ENCODE measurements around the gene SMURF1.
"Not testable (repeated sequence)": the region's sequence is repeated elsewhere in the genome, so short reads cannot be mapped to it uniquely, and the experiment has no call there.

The SMURF1 gene

GRCh38 chr7:99094401-99094800, 49.5 kb downstream of the SMURF1 start:
- no peak for DNase-seq

DNA sequence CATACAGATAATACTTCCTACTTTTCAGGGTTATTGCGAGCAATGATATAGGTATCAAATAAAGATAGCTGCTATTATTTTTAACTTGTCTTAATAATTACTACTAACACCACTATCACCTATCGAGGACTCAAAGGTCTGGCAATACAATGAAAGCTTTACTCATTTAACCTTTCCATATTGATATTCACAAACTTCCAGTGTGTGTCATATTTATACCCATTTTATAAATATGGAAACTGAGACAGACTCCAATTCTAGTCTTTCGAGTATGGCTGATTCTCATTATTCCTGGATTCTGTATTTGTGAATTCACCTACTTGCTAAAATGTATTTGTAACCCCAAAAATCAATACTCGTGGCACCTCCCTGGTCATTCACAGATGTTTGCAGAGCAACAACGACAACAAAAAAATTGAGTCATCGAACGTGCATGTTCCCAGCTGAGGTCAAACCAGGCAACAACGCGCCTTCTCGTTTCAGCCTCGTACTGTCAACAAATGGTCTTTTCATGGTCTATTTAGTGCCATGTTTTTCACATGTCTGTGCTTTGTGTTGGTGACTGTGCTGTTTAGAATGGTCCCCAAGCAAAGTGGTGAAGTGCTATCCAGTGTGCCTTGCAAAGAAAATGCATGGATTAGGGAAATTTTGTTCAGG, 51.7 kb downstream of the SMURF1 start:
- DNase-seq = no peak

DNA sequence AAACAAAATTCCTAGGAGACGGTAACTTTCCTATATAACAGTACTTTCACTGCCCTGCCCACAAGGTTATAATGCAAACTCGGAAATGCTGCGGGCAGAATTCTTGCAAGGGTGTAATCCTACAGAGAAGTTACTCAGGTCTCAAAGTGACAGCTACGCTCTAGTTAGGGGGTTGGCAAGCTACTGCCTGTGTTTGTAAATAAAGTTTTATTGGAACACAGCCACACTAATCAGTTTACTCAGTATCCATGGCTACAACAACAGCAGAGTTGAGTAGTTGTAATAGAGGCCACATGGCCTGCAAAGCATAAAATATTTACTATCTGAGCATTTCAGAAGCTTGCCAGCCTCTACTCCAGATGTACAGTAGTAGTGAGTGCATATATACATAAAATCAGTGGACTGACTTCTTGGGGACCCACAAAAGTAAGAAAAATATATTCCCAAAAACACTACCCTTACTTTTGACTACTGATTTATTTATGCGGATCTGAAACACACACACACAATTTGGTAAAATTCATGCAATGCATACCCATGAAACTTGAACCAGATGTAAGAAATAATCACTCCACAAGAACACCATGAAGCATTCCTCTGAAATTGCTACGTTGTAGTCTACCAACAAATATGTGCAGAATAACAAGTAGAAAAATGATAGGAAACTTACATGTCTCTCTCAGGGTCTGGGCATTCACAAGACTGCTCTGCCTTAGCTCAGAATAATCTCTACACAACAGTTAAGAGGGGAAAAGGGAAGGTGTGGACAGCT, 53.0 kb downstream of the SMURF1 start:
- no peak for DNase-seq

GRCh38 chr7:99089914-99090629, 53.8 kb downstream of the SMURF1 start:
- no peak for DNase-seq

GRCh38 chr7:99086944-99087343, 57.0 kb downstream of the SMURF1 start:
- DNase-seq = no peak

- DNase-seq = no peak
Measured at GRCh38 chr7:99086532-99086931, 57.4 kb downstream of the SMURF1 start.

DNA sequence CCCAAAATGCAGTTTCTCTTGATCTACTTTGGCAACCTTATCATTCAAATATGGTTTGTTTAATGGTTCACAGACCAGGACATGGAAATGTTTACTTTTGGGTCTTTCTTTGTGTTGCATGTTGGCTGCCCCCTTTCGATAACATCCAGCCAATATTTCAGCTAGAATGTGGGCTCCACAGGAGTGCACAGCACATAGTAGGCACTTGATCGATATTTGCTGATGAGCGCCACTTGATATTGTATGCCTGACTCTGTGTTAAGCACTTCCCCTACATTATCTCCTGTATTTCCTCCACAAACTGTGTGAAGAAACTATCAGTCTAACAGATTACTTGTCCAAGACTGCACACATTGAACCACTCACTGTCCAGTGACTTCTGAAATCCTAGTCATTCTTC, 60.2 kb downstream of the SMURF1 start:
- no peak for DNase-seq

DNA sequence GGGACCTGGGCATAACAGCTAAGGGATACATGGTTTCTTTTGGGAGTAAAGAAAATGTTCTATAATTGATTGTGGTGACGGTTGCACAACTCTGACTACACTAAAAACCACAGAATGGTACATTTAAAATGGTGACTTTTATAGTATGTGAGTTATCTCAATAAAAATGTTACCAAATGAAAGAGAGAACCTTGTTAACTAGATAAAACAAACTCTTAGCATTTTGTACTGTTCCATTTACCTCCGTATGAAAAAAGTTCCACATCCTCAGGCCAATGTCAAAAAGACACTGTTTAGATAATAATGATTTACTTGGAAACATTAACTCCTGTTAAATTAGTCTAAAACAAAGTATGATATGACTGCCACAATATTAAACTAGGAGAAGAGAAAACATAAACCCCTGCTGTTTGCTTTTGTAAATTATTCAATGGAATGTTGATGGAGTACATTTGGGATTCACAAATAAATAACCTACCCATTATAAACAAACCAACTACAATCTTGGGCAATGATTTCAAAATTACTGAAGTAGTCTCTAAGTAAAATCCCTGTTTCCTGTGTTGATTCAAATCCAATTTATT, 60.7 kb downstream of the SMURF1 start:
- no peak for DNase-seq

- DNase-seq = no peak
Measured at GRCh38 chr7:99080679-99081078, 63.2 kb downstream of the SMURF1 start.

DNA sequence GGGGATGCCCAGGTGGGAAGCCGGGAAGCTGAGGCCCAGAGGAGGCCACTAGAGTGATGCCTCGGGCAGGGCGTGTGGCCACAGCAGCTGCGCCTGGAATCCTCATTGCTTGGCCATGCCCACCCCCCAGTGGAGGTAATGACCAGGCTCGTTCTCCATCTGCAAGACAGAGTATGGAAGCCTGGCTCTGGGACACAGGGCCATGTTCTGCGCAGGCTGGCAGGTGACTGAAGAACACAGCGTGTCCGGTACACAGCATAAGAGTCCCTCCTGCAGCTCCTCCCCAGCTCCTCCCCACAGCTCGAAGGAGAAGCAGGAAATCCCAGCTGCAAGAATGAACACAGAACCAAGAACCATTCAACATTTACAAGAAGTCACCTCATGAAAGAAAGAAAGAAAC, 64.8 kb downstream of the SMURF1 start:
- no peak for DNase-seq

DNA sequence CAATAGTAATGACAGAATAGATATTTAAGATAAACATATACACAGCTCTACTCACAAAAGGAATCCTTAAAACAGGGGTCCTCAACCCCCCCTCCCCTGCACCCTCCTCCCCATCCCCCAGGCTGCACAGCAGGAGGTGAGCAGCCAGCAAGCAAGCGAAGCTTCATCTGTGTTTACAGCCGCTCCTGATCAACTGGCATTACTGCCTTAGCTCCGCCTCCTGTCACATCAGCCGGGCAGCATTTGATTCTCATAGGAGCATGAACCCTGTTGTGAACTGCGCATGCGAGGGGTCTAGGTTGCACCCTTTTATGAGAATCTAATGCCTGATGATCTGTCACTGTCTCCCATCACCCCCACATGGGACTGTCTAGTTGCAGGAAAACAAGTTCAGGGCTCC, 65.5 kb downstream of the SMURF1 start:
- no peak for DNase-seq

- no peak for DNase-seq
Measured at GRCh38 chr7:99076615-99077014, 67.3 kb downstream of the SMURF1 start.

GRCh38 chr7:99073839-99074446, 70.0 kb downstream of the SMURF1 start:
- no peak for DNase-seq

DNA sequence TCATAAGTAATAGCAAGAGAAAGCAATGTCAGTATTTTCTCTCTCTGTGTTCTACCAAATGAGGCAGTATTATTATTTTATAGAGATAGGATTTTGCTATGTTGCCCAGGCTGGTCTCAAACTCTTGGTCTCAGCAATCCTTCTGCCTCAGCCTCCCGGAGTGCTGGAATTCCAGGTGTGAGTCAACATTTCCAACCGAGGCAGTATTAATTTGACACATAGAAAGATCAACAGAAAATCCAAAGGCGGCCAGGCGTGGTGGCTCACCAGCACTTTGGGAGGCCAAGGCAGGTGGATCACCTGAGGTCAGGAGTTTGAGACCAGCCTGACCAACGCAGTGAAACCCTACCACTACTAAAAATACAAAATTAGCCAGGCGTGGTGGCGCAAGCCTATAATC, 71.8 kb downstream of the SMURF1 start:
- DNase-seq = no peak

DNA sequence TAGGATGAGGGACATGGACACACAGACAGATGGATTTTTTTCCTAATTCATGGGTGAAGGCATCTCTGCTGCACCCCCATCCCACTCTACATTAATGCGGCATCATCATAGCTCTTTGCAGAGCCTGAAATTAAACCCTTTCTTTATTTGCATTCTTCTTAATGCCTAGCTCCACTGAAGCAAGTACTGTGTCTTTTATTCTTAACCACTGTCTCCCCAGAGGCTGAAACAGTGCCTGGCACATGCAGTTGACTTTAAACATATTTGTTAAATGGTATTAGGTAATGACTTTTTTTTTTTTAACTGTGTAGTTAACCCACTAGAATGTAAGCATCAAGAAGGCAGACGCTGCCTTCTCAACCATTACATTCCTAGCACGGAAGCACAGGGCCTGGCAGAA, 73.5 kb downstream of the SMURF1 start:
- no peak for DNase-seq

GRCh38 chr7:99061001-99061776, 82.7 kb downstream of the SMURF1 start:
- DNase-seq = no peak

- DNase-seq = no peak
Measured at GRCh38 chr7:99054781-99055180, 89.1 kb downstream of the SMURF1 start.

- DNase-seq = no peak
Measured at GRCh38 chr7:99050971-99051370, 92.9 kb downstream of the SMURF1 start.

GRCh38 chr7:99047526-99048077, 96.3 kb downstream of the SMURF1 start:
- DNase-seq = no peak

DNA sequence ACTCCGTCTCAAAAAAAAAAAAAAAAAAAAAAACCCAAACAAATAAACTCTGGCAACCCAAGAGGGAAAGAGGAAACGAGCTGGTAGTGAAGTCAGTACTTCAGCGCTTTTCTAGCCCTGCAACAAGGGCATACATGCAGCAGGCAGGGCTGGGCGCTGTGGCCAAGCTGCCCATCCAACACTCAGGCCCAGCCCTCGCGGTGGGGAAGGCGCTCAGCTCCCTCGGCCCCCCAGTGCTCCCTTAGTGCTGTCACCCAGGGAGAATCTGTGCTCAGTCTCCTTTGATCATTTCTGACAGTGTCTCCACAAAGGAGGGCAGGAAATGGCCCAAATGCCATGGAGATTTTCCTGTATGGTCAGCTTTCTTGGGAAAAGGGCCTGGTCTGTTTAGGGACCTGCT, 97.2 kb downstream of the SMURF1 start:
- no peak for DNase-seq

- DNase-seq = not testable (repeated sequence)
Measured at GRCh38 chr7:99046262-99046661, 97.6 kb downstream of the SMURF1 start.

DNA sequence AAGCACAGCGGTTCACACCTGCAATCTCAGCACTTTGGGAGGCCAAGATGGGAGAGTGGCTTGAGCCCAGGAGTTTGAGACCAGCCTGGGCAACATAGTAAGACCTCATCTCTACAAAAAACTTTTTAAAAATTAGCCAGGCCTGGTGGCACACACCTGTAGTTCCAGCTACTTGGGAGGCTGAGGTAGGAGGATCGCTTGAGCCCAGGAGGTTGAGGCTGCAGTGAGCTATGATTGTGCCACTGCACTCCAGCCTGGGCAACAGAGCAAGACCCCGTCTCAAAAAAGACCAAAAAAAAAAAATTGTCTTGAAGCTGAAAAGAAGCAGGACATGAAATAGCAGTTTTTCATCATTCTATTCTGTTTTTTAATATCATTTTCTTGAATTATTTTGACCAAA, 99.0 kb downstream of the SMURF1 start:
- DNase-seq = not testable (repeated sequence)
